ENCODE data around the gene APOB. TPM values are rescaled to one million over a fixed set of nuclear protein-coding genes. Genes with fewer than 3 reads are reported as not detected.

Gene APOB
- total RNA-seq, 1 donor from 2014 or later = 15.9 TPM

- no peaks in the 10 kb centered on the region for H3K9me3 Mint-ChIP-seq (ENCODE audit: unreplicated experiment)
- TF ChIP-seq, protein P1, sequence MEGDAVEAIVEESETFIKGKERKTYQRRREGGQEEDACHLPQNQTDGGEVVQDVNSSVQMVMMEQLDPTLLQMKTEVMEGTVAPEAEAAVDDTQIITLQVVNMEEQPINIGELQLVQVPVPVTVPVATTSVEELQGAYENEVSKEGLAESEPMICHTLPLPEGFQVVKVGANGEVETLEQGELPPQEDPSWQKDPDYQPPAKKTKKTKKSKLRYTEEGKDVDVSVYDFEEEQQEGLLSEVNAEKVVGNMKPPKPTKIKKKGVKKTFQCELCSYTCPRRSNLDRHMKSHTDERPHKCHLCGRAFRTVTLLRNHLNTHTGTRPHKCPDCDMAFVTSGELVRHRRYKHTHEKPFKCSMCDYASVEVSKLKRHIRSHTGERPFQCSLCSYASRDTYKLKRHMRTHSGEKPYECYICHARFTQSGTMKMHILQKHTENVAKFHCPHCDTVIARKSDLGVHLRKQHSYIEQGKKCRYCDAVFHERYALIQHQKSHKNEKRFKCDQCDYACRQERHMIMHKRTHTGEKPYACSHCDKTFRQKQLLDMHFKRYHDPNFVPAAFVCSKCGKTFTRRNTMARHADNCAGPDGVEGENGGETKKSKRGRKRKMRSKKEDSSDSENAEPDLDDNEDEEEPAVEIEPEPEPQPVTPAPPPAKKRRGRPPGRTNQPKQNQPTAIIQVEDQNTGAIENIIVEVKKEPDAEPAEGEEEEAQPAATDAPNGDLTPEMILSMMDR (IDR thresholded peaks at IDR 0.05; ENCODE audit: unreplicated experiment) = no peak
- peaks cover 3% of the 10 kb centered on the region for H3K27me3 Mint-ChIP-seq (ENCODE audit: unreplicated experiment)
- H3K4me1 Mint-ChIP-seq (ENCODE audit: unreplicated experiment) = no peaks in the 10 kb centered on the region
- no peak overlapping the region for H3K27ac Mint-ChIP-seq (ENCODE audit: unreplicated experiment)
- no peak for DNase-seq (ENCODE audit: low spot score)
- no peak overlapping the region for H3K4me3 Mint-ChIP-seq (ENCODE audit: unreplicated experiment)
- peaks cover 68% of the 10 kb centered on the region for H3K36me3 Mint-ChIP-seq (ENCODE audit: low read depth, unreplicated experiment)
Observed at GRCh38 chr2:21015281-21015645, 28.6 kb downstream of the APOB start.

GRCh38 chr2:21014364-21015280, 29.3 kb downstream of the APOB start:
- DNase-seq (ENCODE audit: low spot score) = no peak
- H3K36me3 Mint-ChIP-seq (ENCODE audit: low read depth, unreplicated experiment) = peaks cover 71% of the 10 kb centered on the region
- no peak overlapping the region for H3K27ac Mint-ChIP-seq (ENCODE audit: unreplicated experiment)

DNA sequence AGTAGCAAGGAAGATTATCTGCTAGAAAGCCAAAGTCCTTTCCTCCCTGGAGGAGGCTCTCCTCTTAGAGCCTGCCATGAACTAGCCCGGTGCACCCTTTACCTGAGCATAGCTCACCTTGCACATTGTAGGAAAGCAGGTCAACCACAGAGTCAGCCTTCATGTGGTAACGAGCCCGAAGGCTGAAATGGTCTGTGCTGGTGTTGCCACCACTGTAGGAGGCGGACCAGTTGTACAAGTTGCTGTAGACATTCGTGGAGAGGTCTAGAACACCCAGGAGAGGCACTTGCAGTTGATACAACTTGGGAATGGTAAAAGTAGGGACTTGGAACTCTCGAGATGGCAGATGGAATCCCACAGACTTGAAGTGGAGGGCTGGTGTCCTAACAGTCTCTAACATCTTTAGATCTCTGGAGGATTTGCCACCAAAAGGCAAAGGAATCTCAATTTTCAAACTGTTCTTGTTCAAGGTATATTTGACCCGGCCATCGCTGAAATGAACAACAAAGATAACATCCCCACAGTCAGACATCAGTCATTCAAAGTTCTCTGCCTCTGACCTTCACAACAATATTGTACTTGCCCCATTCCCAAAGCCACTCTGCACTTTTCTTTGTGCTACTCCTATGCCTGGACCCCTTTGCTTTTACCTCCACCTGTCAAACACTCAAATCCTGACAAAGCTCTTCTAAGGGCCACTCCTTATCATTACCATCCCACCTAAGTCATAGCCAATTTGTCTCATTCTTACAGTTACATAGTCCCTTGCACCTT, 30.6 kb downstream of the APOB start:
- H3K36me3 Mint-ChIP-seq (ENCODE audit: low read depth, unreplicated experiment) = peaks cover 68% of the 10 kb centered on the region
- no peak for DNase-seq (ENCODE audit: low spot score)
- TF ChIP-seq, protein P1 (IDR thresholded peaks at IDR 0.05; ENCODE audit: unreplicated experiment) = no peak
- H3K4me1 Mint-ChIP-seq (ENCODE audit: unreplicated experiment) = no peaks in the 10 kb centered on the region
- H3K9me3 Mint-ChIP-seq (ENCODE audit: unreplicated experiment) = no peaks in the 10 kb centered on the region
- no peak overlapping the region for H3K27ac Mint-ChIP-seq (ENCODE audit: unreplicated experiment)
- H3K4me3 Mint-ChIP-seq (ENCODE audit: unreplicated experiment) = peak overlapping the region; percentile 9
- peaks cover 3% of the 10 kb centered on the region for H3K27me3 Mint-ChIP-seq (ENCODE audit: unreplicated experiment)

More at GRCh38 chr2:21014364-21015280, 29.3 kb downstream of the APOB start:
- H3K4me1 Mint-ChIP-seq (ENCODE audit: unreplicated experiment) = no peaks in the 10 kb centered on the region
- TF ChIP-seq, protein P1 (IDR thresholded peaks at IDR 0.05; ENCODE audit: unreplicated experiment) = no peak
- H3K9me3 Mint-ChIP-seq (ENCODE audit: unreplicated experiment) = no peaks in the 10 kb centered on the region
- no peak overlapping the region for H3K4me3 Mint-ChIP-seq (ENCODE audit: unreplicated experiment)
- peaks cover 3% of the 10 kb centered on the region for H3K27me3 Mint-ChIP-seq (ENCODE audit: unreplicated experiment)

- Mint-ChIP-seq H3K27ac (ENCODE audit: unreplicated experiment) (no peak overlapping the region), H3K9me3 (ENCODE audit: unreplicated experiment) (no peaks in the 10 kb centered on the region), H3K36me3 (ENCODE audit: low read depth, unreplicated experiment) (peaks cover 67% of the 10 kb centered on the region), H3K27me3 (ENCODE audit: unreplicated experiment) (no peaks in the 10 kb centered on the region), H3K4me3 (ENCODE audit: unreplicated experiment) (no peak overlapping the region), H3K4me1 (ENCODE audit: unreplicated experiment) (no peaks in the 10 kb centered on the region)
- TF ChIP-seq, protein P1 (IDR thresholded peaks at IDR 0.05; ENCODE audit: unreplicated experiment) = no peak
- no peak for DNase-seq (ENCODE audit: low spot score)
Observed at GRCh38 chr2:21012557-21012937, 31.3 kb downstream of the APOB start.
